ENCODE data around the gene FRAS1. TPM values are rescaled to one million over a fixed set of nuclear protein-coding genes. Genes with fewer than 3 reads are reported as not detected.

FRAS1 gene
- total and polyA plus RNA-seq, 9 of the 15 experiments (the other 6 are each of a cell fraction or from before 2014, with no cell fraction given) = under 0.01 to 0.11 (median 0.04) TPM; not detected in 2

DNA sequence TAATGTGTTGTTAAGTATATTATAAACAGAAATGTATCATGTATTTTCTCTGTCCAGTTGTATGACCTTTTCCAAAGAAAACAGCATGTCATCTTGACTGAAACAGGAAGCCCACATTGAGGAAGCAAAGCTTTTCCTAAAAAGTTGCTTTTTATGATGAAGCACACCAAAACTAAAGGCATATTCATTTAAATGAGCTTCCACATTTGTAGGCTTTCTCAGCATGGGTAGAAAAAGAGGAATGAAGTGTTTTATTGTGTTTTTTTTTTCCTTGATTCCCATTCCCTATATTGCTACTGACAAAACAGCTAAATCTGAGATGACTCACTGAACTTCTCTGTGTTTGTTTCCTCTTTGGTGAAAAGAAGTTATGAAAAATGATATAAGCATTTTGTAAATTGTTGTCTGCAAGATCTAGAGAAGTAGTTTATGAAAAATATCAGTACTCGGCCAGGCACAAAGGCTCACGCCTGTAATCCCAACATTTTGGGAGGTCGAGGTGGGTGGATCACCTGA lies 32.5 kb upstream of the FRAS1 start:
- ChIA-PET CTCF (ENCODE audit: low intra/inter-chr PET ratio) (no interaction called here), POLR2A (no interaction called here)
- H3K9ac ChIP-seq (ENCODE audit: insufficient read depth in 1 of 2, low read depth in 2 of 2, low read length in 2 of 2) = no peak overlapping the region
- H3K4me1 ChIP-seq (replicated peaks in 1 of 2; ENCODE audit: control insufficient read depth in 2 of 2, insufficient read depth in 2 of 2, low read length in 2 of 2) = no peaks in the 10 kb centered on the region
- no peaks in the 10 kb centered on the region for H3K36me3 ChIP-seq (ENCODE audit: control insufficient read depth, insufficient read depth, low read length)
- H3K4me2 ChIP-seq (ENCODE audit: insufficient read depth, low read length) = no peak overlapping the region
- no peak overlapping the region for H3K27ac ChIP-seq (ENCODE audit: extremely low read depth, low read depth, low read length)
- WGBS (ENCODE audit: insufficient coverage, low coverage, missing lambda C conversion rate) = 2% methylated on average over 3 of the region's 3 CpGs
- no peak overlapping the region for H3K4me3 ChIP-seq
- H3K9me1 ChIP-seq (ENCODE audit: control insufficient read depth, insufficient read depth, low read length) = no peaks in the 10 kb centered on the region
- no peak for ATAC-seq
- no peak for FAIRE-seq
- intact Hi-C loops (cut with micrococcal nuclease) (no loop called here), in situ Hi-C loops (cut with MboI) (no loop called here)
- TF ChIP-seq ZNF586 (CRISPR knock-in tag; conservative IDR thresholded peaks at IDR 0.05) = no peak
- no peak for TF ChIP-seq ZFX (CRISPR knock-in tag; IDR thresholded peaks at IDR 0.05)
- TF ChIP-seq, protein P1, sequence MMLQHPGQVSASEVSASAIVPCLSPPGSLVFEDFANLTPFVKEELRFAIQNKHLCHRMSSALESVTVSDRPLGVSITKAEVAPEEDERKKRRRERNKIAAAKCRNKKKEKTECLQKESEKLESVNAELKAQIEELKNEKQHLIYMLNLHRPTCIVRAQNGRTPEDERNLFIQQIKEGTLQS (IDR thresholded peaks at IDR 0.05) = no peak
- TF ChIP-seq, protein P1 (CRISPR knock-in tag; conservative IDR thresholded peaks at IDR 0.05) = no peak
- TF ChIP-seq ZBTB8A (IDR thresholded peaks at IDR 0.05; ENCODE audit: partially characterized antibody) = no peak
- TF ChIP-seq POLR2B (IDR thresholded peaks at IDR 0.05; ENCODE audit: low read depth, partially characterized antibody) = no peak
- TF ChIP-seq, protein P2, sequence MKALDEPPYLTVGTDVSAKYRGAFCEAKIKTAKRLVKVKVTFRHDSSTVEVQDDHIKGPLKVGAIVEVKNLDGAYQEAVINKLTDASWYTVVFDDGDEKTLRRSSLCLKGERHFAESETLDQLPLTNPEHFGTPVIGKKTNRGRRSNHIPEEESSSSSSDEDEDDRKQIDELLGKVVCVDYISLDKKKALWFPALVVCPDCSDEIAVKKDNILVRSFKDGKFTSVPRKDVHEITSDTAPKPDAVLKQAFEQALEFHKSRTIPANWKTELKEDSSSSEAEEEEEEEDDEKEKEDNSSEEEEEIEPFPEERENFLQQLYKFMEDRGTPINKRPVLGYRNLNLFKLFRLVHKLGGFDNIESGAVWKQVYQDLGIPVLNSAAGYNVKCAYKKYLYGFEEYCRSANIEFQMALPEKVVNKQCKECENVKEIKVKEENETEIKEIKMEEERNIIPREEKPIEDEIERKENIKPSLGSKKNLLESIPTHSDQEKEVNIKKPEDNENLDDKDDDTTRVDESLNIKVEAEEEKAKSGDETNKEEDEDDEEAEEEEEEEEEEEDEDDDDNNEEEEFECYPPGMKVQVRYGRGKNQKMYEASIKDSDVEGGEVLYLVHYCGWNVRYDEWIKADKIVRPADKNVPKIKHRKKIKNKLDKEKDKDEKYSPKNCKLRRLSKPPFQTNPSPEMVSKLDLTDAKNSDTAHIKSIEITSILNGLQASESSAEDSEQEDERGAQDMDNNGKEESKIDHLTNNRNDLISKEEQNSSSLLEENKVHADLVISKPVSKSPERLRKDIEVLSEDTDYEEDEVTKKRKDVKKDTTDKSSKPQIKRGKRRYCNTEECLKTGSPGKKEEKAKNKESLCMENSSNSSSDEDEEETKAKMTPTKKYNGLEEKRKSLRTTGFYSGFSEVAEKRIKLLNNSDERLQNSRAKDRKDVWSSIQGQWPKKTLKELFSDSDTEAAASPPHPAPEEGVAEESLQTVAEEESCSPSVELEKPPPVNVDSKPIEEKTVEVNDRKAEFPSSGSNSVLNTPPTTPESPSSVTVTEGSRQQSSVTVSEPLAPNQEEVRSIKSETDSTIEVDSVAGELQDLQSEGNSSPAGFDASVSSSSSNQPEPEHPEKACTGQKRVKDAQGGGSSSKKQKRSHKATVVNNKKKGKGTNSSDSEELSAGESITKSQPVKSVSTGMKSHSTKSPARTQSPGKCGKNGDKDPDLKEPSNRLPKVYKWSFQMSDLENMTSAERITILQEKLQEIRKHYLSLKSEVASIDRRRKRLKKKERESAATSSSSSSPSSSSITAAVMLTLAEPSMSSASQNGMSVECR (CRISPR knock-in tag; IDR thresholded peaks at IDR 0.05) = no peak
- TF ChIP-seq XRCC3 (IDR thresholded peaks at IDR 0.05) = no peak
- no peak for TF ChIP-seq POLR2A (conservative IDR thresholded peaks at IDR 0.05)
- TF ChIP-seq ZHX1 (conservative IDR thresholded peaks at IDR 0.05; ENCODE audit: low read length) = no peak
- no peaks in the 10 kb centered on the region for H4K20me1 ChIP-seq (replicated peaks; ENCODE audit: control insufficient read depth, insufficient read depth, low read length)
- no peaks in the 10 kb centered on the region for H3K79me2 ChIP-seq (ENCODE audit: control insufficient read depth, insufficient read depth, low read length)
- DNase-seq (ENCODE audit: extremely low read depth in 1 of 4, low spot score in 3 of 4) = no peak
- BruUV-seq (replicated peaks) = no TSS peak
- no peaks in the 10 kb centered on the region; a peak in 1 of 5 replicates for H3K27me3 ChIP-seq (ENCODE audit: control insufficient read depth in 2 of 2, insufficient read depth in 2 of 2, low read length in 2 of 2)
- no peak overlapping the region for H2AFZ ChIP-seq (ENCODE audit: low read depth, low read length)
- H3K9me3 ChIP-seq (replicated peaks; ENCODE audit: control insufficient read depth, insufficient read depth, low read depth, low read length) = no peaks in the 10 kb centered on the region
